Measurements from ENCODE around the gene MRPS18A. TPM values are rescaled to one million over a fixed set of nuclear protein-coding genes. Genes with fewer than 3 reads are reported as not detected.
A peak's percentile ranks its signal among the peaks of the same experiment; 100 is the strongest.

MRPS18A gene
- total and polyA plus RNA-seq, 9 of the 15 experiments (the other 6 are each of a cell fraction or from before 2014, with no cell fraction given) = 87.5 to 243 (median 125) TPM

DNA sequence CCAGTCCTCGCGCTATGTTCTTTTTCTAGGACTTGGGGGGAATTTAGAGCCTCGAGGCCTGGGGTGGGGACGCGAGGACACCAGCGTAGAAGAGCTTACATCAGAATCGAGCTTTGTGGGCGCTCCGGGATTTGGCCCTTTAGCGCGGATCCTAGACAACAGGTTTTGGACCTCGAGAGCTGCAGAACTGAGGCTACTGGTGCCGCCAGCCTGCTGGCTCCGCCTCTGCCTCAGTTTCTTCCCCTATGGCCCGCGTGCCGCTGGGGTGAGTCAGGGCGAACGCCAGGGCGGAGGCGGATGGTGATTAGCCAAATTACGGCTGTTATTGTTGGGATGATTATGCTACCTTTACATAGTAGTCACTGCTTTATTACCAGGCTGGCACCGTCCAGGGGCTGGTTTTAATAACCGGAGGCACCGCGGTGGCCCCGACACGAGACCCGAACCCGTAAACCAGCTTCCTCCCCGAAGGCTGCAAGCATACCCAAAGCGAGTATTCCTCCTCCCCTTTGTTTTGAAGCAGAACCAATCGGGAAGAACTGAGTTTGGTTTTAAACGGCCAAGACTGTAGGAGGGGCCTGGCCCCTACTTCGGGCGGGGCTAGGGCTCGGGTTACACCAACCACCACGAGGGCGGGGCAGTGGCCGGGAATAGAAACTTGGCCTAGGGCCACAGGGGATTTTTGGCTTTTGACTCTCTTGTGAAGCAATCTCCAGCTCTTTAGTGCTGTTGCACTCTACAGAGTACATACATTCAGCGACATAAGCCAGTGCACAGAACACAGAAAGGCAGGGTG, 57.9 kb downstream of the MRPS18A start (continued):
- TF ChIP-seq, protein P1, sequence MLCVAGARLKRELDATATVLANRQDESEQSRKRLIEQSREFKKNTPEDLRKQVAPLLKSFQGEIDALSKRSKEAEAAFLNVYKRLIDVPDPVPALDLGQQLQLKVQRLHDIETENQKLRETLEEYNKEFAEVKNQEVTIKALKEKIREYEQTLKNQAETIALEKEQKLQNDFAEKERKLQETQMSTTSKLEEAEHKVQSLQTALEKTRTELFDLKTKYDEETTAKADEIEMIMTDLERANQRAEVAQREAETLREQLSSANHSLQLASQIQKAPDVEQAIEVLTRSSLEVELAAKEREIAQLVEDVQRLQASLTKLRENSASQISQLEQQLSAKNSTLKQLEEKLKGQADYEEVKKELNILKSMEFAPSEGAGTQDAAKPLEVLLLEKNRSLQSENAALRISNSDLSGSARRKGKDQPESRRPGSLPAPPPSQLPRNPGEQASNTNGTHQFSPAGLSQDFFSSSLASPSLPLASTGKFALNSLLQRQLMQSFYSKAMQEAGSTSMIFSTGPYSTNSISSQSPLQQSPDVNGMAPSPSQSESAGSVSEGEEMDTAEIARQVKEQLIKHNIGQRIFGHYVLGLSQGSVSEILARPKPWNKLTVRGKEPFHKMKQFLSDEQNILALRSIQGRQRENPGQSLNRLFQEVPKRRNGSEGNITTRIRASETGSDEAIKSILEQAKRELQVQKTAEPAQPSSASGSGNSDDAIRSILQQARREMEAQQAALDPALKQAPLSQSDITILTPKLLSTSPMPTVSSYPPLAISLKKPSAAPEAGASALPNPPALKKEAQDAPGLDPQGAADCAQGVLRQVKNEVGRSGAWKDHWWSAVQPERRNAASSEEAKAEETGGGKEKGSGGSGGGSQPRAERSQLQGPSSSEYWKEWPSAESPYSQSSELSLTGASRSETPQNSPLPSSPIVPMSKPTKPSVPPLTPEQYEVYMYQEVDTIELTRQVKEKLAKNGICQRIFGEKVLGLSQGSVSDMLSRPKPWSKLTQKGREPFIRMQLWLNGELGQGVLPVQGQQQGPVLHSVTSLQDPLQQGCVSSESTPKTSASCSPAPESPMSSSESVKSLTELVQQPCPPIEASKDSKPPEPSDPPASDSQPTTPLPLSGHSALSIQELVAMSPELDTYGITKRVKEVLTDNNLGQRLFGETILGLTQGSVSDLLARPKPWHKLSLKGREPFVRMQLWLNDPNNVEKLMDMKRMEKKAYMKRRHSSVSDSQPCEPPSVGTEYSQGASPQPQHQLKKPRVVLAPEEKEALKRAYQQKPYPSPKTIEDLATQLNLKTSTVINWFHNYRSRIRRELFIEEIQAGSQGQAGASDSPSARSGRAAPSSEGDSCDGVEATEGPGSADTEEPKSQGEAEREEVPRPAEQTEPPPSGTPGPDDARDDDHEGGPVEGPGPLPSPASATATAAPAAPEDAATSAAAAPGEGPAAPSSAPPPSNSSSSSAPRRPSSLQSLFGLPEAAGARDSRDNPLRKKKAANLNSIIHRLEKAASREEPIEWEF (CRISPR knock-in tag; IDR thresholded peaks at IDR 0.05) = no peak
- TF ChIP-seq CREBBP (IDR thresholded peaks at IDR 0.05; ENCODE audit: low read depth, low read length) (no peak), RFX1 (IDR thresholded peaks at IDR 0.05) (no peak), ARNT (IDR thresholded peaks at IDR 0.05) (peak in 1 of 2 experiments; percentile 70), KDM5B (IDR thresholded peaks at IDR 0.05; ENCODE audit: insufficient replicate concordance, low read depth, low read length) (peak; percentile 90), RFX5 (IDR thresholded peaks at IDR 0.05; ENCODE audit: low read depth, low read length) (no peak), CAMTA2 (CRISPR knock-in tag; conservative IDR thresholded peaks at IDR 0.05) (no peak), RNF2 (IDR thresholded peaks at IDR 0.05) (peak; percentile 48; the same call in 1 of the 2 replicates), NR2C1 (IDR thresholded peaks at IDR 0.05) (no peak), NR2C1 (tag; IDR thresholded peaks at IDR 0.05) (no peak), ZNF644 (tag; IDR thresholded peaks at IDR 0.05; ENCODE audit: low read depth) (0 out of 2 replicates have a peak, but pooled peaks have one; percentile 62), HNRNPK (IDR thresholded peaks at IDR 0.05; ENCODE audit: low read depth, low read length, poor library complexity, severe bottlenecking) (no peak), JUND (IDR thresholded peaks at IDR 0.05; ENCODE audit: borderline replicate concordance, low read depth, low read length) (peak; percentile 62), JUND (tag; IDR thresholded peaks at IDR 0.05; ENCODE audit: borderline replicate concordance, low read depth, low read length) (no peak; the same call in 2 of the 3 replicates), ZZZ3 (IDR thresholded peaks at IDR 0.05) (no peak)
- TF ChIP-seq, protein P2, sequence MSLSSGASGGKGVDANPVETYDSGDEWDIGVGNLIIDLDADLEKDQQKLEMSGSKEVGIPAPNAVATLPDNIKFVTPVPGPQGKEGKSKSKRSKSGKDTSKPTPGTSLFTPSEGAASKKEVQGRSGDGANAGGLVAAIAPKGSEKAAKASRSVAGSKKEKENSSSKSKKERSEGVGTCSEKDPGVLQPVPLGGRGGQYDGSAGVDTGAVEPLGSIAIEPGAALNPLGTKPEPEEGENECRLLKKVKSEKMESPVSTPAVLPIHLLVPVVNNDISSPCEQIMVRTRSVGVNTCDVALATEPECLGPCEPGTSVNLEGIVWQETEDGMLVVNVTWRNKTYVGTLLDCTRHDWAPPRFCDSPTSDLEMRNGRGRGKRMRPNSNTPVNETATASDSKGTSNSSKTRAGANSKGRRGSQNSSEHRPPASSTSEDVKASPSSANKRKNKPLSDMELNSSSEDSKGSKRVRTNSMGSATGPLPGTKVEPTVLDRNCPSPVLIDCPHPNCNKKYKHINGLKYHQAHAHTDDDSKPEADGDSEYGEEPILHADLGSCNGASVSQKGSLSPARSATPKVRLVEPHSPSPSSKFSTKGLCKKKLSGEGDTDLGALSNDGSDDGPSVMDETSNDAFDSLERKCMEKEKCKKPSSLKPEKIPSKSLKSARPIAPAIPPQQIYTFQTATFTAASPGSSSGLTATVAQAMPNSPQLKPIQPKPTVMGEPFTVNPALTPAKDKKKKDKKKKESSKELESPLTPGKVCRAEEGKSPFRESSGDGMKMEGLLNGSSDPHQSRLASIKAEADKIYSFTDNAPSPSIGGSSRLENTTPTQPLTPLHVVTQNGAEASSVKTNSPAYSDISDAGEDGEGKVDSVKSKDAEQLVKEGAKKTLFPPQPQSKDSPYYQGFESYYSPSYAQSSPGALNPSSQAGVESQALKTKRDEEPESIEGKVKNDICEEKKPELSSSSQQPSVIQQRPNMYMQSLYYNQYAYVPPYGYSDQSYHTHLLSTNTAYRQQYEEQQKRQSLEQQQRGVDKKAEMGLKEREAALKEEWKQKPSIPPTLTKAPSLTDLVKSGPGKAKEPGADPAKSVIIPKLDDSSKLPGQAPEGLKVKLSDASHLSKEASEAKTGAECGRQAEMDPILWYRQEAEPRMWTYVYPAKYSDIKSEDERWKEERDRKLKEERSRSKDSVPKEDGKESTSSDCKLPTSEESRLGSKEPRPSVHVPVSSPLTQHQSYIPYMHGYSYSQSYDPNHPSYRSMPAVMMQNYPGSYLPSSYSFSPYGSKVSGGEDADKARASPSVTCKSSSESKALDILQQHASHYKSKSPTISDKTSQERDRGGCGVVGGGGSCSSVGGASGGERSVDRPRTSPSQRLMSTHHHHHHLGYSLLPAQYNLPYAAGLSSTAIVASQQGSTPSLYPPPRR (CRISPR knock-in tag; IDR thresholded peaks at IDR 0.05; ENCODE audit: borderline replicate concordance) = no peak
- TF ChIP-seq, protein P3, sequence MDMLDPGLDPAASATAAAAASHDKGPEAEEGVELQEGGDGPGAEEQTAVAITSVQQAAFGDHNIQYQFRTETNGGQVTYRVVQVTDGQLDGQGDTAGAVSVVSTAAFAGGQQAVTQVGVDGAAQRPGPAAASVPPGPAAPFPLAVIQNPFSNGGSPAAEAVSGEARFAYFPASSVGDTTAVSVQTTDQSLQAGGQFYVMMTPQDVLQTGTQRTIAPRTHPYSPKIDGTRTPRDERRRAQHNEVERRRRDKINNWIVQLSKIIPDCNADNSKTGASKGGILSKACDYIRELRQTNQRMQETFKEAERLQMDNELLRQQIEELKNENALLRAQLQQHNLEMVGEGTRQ (CRISPR knock-in tag; IDR thresholded peaks at IDR 0.05) = no peak
